K562 (cell line): Measurements from ENCODE around the gene ARHGAP30. TPM values are rescaled to one million over a fixed set of nuclear protein-coding genes. Genes with fewer than 3 reads are reported as not detected.

ENCODE experiments used
- ARID2 ChIP-seq: fragments of 450-650 bp; IDR thresholded peaks from 2 replicates; pipeline ENCODE4 v1.6.1; 2017; ENCODE audit warnings: antibody characterized with exemption, mild to moderate bottlenecking
- ARNT ChIP-seq, 2 experiments: fragments of 450-650 bp; IDR thresholded peaks; 2 replicates each; pipeline ENCODE4 v1.6.1; 2016; ENCODE audit warnings: mild to moderate bottlenecking in 1 of 2
- CBX5 ChIP-seq: IDR thresholded peaks from 2 replicates; pipeline ENCODE4 v1.6.1; 2014; ENCODE audit warnings: low read depth, borderline replicate concordance
- DACH1 ChIP-seq: fragments of 450-650 bp; IDR thresholded peaks from 2 replicates; pipeline ENCODE4 v1.6.1; 2018; ENCODE audit not compliant: partially characterized antibody
- HDAC2 ChIP-seq: fragments of 450-650 bp; IDR thresholded peaks from 2 replicates; pipeline ENCODE4 v1.6.1; 2016; ENCODE audit warnings: mild to moderate bottlenecking
- NRF1 ChIP-seq, 2 experiments: fragments of 450-650 bp; IDR thresholded peaks in 1 of 2; conservative IDR thresholded peaks in 1 of 2; 2 replicates each; pipeline ENCODE4 v1.6.1; 2014; ENCODE audit warnings: mild to moderate bottlenecking in 2 of 2
- RFX5 ChIP-seq: IDR thresholded peaks from 2 replicates; pipeline ENCODE4 v1.6.1; 2011; ENCODE audit warnings: low read depth, mild to moderate bottlenecking, improper control_type of control experiment, low read length
- TFAM ChIP-seq: fragments of 250-450 bp; sonication (Bioruptor Pico); conservative IDR thresholded peaks from 2 replicates; pipeline ENCODE4 v1.5.0; 2021; ENCODE audit warnings: mild to moderate bottlenecking, moderate library complexity
- ZC3H11A ChIP-seq: IDR thresholded peaks from 2 replicates; pipeline ENCODE4 v1.6.1; 2012; ENCODE audit warnings: low read depth, low read length, improper control_type of control experiment
- polyA plus RNA-seq, 8 experiments: library from polyadenylated mRNA; depleted of rRNA in 4 of 8; stranded (reverse) in 5 of 8; unstranded in 3 of 8; fragments of >200 nt; fragmentation: Nextera tagmentation in 2 of 8; fragmentation: Illumina TruSeq in 1 of 8; extraction: Ambion mirVana in 2 of 8; extraction: Trizol in 1 of 8; gene quantifications; 2 replicates each; pipeline versions ENCODE4 v1.2.1 to v1.2.3, GENCODE V29; 2011 to 2014; ENCODE audit warnings: inconsistent platforms in 1 of 8, missing spikeins in 1 of 8
- total RNA-seq, 7 experiments: library from RNA; depleted of rRNA in 6 of 7; stranded (reverse); fragments of >200 nt in 6 of 7; fragmentation: Illumina TruSeq in 2 of 7; extraction: Trizol in 2 of 7; gene quantifications; 2 replicates each; pipeline versions ENCODE4 v1.2.1 to v1.2.3, GENCODE V29; 2011 to 2021; ENCODE audit warnings: low replicate concordance in 1 of 7
- TF ChIP-seq, protein P1 (sequence below), 2 experiments: IDR thresholded peaks in 1 of 2; conservative IDR thresholded peaks in 1 of 2; 2 replicates each; pipeline ENCODE4 v1.6.1; 2016; ENCODE audit warnings: low read depth in 2 of 2, mild to moderate bottlenecking in 1 of 2, missing compliant biosample characterization in 1 of 2, missing genetic modification characterization in 1 of 2, moderate library complexity in 1 of 2
- TF ChIP-seq, protein P2 (sequence below): fragments of 250-450 bp; sonication (Bioruptor Pico); IDR thresholded peaks from 2 replicates; pipeline ENCODE4 v1.8.0; 2022; ENCODE audit warnings: moderate library complexity, mild to moderate bottlenecking, inconsistent platforms
- TF ChIP-seq, protein P3 (sequence below): fragments of 250-450 bp; sonication (Bioruptor Pico); IDR thresholded peaks from 2 replicates; pipeline ENCODE4 v1.5.0; 2021
- TF ChIP-seq, protein P4 (sequence below), 3 experiments: fragments of 200-800 bp in 1 of 3; sonication (Bioruptor generic) in 1 of 3; sonication (generic) in 1 of 3; formaldehyde crosslinking in 1 of 3; IDR thresholded peaks; 2 replicates each; pipeline versions ENCODE4 v1.6.1 to v1.8.0; 2016 to 2022; ENCODE audit warnings: mild to moderate bottlenecking in 2 of 3, missing compliant biosample characterization in 2 of 3, missing genetic modification characterization in 2 of 3, missing genetic modification reagents in 1 of 3
- TF ChIP-seq, protein P5 (sequence below): fragments of 250-450 bp; sonication (Bioruptor Pico); IDR thresholded peaks from 2 replicates; pipeline ENCODE4 v1.8.0; 2021; ENCODE audit warnings: moderate library complexity, mild to moderate bottlenecking, inconsistent platforms
- TF ChIP-seq, protein P6 (sequence below): fragments of 450-650 bp; IDR thresholded peaks from 2 replicates; pipeline ENCODE4 v1.6.1; 2017; ENCODE audit warnings: antibody characterized with exemption, mild to moderate bottlenecking

The ARHGAP30 gene
- total and polyA plus RNA-seq, 9 of the 15 experiments (the other 6 are each of a cell fraction or from before 2014, with no cell fraction given), result 0.01 to 0.73 (median 0.12) TPM

DNA sequence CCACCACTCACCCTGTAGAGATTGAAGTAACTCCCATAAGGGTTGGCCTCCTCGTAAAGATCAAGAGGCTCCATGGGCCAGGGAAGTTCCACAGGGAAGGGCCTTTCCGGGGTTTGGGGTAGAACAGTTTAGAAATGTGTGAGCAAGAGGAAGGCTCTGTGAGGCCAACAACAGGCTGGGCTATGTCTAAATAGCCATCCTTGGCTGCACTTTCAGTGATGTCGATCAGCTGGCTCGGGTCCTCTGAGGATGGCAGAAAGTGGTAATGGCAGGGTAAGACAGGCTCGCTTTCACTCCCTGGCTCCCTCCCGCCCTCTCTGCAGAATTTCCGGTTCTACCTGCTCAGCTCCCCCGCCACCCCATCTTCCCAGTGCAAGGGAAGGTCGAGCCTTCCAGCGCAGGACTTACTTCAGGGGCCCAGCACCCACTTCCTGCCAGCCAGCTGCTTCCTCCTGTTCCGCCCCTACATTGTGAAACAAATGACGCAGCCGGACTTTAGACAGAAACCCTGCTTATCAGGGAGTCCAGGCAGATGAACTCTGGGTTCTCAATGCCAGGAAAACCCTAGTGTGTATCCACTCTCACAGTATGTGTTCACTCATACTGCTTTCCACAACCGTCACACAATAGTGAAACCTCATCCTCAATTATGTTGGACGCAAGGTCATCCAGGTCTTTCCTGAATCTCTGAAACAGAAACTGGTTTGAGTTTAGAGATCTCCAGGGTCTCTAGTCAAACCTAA is 56.0 kb downstream of the ARHGAP30 start (continued):
- TF ChIP-seq, protein P1, sequence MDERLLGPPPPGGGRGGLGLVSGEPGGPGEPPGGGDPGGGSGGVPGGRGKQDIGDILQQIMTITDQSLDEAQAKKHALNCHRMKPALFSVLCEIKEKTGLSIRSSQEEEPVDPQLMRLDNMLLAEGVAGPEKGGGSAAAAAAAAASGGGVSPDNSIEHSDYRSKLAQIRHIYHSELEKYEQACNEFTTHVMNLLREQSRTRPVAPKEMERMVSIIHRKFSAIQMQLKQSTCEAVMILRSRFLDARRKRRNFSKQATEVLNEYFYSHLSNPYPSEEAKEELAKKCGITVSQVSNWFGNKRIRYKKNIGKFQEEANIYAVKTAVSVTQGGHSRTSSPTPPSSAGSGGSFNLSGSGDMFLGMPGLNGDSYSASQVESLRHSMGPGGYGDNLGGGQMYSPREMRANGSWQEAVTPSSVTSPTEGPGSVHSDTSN (CRISPR knock-in tag; IDR thresholded peaks at IDR 0.05; ENCODE audit: low read depth), result no peak
- TF ChIP-seq, protein P1 (tag; conservative IDR thresholded peaks at IDR 0.05; ENCODE audit: low read depth), result peak; percentile 38
- TF ChIP-seq TFAM (no peak), ZC3H11A (no peak), NRF1 (conservative IDR thresholded peaks at IDR 0.05 in 1 of 2, IDR thresholded peaks at IDR 0.05 in 1 of 2) (peak; percentile 72 to 79), CBX5 (no peak), ARID2 (no peak), DACH1 (peak; percentile 96), HDAC2 (peak; percentile 71; the same call in 1 of the 2 replicates), RFX5 (no peak), ARNT (IDR thresholded peaks at IDR 0.05) (peak in 1 of 2 experiments; percentile 31; a peak in 2 of 4 replicates)
- TF ChIP-seq, protein P2, sequence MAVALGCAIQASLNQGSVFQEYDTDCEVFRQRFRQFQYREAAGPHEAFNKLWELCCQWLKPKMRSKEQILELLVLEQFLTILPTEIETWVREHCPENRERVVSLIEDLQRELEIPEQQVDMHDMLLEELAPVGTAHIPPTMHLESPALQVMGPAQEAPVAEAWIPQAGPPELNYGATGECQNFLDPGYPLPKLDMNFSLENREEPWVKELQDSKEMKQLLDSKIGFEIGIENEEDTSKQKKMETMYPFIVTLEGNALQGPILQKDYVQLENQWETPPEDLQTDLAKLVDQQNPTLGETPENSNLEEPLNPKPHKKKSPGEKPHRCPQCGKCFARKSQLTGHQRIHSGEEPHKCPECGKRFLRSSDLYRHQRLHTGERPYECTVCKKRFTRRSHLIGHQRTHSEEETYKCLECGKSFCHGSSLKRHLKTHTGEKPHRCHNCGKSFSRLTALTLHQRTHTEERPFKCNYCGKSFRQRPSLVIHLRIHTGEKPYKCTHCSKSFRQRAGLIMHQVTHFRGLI (CRISPR knock-in tag), result no peak
- TF ChIP-seq, protein P3, sequence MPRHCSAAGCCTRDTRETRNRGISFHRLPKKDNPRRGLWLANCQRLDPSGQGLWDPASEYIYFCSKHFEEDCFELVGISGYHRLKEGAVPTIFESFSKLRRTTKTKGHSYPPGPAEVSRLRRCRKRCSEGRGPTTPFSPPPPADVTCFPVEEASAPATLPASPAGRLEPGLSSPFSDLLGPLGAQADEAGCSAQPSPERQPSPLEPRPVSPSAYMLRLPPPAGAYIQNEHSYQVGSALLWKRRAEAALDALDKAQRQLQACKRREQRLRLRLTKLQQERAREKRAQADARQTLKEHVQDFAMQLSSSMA (CRISPR knock-in tag), result no peak
- TF ChIP-seq, protein P4, sequence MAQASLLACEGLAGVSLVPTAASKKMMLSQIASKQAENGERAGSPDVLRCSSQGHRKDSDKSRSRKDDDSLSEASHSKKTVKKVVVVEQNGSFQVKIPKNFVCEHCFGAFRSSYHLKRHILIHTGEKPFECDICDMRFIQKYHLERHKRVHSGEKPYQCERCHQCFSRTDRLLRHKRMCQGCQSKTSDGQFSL (CRISPR knock-in tag; IDR thresholded peaks at IDR 0.05), result no peak
- TF ChIP-seq, protein P4 (tag; IDR thresholded peaks at IDR 0.05), result 0 out of 4 replicates have a peak, but pooled peaks of 1 of the 2 experiments have one; percentile 41
- TF ChIP-seq, protein P5, sequence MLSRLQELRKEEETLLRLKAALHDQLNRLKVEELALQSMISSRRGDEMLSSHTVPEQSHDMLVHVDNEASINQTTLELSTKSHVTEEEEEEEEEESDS (CRISPR knock-in tag), result no peak
- TF ChIP-seq, protein P6, sequence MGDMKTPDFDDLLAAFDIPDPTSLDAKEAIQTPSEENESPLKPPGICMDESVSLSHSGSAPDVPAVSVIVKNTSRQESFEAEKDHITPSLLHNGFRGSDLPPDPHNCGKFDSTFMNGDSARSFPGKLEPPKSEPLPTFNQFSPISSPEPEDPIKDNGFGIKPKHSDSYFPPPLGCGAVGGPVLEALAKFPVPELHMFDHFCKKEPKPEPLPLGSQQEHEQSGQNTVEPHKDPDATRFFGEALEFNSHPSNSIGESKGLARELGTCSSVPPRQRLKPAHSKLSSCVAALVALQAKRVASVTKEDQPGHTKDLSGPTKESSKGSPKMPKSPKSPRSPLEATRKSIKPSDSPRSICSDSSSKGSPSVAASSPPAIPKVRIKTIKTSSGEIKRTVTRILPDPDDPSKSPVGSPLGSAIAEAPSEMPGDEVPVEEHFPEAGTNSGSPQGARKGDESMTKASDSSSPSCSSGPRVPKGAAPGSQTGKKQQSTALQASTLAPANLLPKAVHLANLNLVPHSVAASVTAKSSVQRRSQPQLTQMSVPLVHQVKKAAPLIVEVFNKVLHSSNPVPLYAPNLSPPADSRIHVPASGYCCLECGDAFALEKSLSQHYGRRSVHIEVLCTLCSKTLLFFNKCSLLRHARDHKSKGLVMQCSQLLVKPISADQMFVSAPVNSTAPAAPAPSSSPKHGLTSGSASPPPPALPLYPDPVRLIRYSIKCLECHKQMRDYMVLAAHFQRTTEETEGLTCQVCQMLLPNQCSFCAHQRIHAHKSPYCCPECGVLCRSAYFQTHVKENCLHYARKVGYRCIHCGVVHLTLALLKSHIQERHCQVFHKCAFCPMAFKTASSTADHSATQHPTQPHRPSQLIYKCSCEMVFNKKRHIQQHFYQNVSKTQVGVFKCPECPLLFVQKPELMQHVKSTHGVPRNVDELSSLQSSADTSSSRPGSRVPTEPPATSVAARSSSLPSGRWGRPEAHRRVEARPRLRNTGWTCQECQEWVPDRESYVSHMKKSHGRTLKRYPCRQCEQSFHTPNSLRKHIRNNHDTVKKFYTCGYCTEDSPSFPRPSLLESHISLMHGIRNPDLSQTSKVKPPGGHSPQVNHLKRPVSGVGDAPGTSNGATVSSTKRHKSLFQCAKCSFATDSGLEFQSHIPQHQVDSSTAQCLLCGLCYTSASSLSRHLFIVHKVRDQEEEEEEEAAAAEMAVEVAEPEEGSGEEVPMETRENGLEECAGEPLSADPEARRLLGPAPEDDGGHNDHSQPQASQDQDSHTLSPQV, result peak; percentile 92
